CD4-positive, alpha-beta T cell treated with Interleukin-15 for 1 hour (primary cell): ENCODE measurements around the gene CENPP.

Experiments used
- DNase-seq: peaks from one replicate; pipeline ENCODE4 v3.0.0-alpha.2; 2020

Gene CENPP

DNA sequence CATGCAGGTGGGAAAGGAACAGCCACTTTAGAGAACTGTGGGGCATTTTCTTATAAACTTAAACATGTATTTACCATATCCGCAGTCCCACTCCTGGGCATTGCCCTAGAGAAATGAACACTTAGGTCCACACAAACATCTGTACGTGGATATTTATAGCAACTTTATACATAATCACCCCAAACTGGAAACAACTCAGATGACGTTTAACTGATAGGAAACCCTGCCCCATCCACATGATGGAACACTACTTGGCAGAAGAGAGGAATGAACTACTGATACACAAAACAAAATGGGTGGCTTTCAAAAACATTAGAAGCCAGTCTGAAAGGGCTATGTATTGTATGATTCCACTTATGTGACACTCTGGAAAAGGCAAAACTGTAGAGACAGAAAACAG lies 187.6 kb downstream of the CENPP start:
- no peak for DNase-seq

- DNase-seq = no peak
Observed at GRCh38 chr9:92514635-92515034, 188.9 kb downstream of the CENPP start.

GRCh38 chr9:92516521-92516920 lies 190.8 kb downstream of the CENPP start:
- DNase-seq = no peak

DNA sequence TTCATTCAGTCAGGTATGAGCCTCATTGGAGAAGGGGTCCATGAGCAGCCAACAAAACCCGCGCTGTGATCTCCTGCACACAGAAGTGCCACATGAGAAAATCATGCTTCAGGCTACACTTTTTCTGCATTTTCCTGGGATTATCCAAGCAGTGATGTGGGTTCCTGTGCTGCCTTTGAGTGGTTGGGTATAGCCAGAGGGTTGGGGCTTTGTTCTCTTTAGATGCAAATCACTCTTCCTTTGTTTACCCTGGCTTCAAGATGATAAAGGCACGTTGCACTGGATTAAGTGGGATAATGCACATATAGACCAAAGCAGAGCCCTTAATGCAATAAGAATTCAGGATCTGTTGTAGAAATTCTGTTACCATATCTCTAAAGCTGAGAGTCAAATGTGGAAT lies 191.3 kb downstream of the CENPP start:
- DNase-seq = no peak

DNA sequence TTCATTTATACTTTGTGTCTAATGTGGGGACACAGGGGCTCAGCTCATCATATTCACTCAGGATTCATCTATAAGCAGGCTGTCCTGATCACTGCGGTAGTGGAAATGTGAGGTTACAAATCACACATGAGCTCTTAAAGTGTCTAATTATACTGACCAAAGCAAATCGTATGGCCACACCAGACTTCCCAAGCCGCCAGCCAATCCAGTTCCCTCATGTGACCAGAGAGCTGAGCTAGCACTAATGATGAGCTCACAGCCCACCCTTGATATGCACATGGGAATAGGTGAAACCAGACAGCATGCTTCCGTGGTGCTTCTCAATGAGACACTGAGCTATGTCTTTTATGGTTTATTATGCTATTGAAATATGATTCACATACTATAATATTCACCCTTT lies 192.4 kb downstream of the CENPP start:
- DNase-seq = no peak

GRCh38 chr9:92520837-92521236 lies 195.1 kb downstream of the CENPP start:
- DNase-seq = no peak

- DNase-seq = no peak
Observed at GRCh38 chr9:92522983-92523970, 197.5 kb downstream of the CENPP start.

DNA sequence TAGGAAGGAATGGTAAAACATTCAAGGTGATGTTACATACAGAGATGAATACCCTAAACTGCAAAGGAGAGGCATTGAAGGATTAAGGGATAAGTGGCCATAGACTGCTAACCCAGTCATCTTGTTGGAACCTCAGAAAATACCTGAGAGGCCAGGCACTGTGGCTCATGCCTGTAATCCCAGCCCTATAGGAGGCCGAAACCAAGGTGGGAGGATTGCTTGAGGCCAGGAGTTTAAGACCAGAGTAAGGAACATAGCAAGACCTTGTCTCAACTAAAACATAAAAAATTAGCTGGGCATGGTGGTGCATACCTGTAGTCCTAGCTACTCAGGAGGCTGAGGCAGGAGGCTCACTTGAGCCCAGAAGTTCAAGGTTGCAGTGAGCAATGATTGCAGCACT lies 199.1 kb downstream of the CENPP start:
- no peak for DNase-seq

- no peak for DNase-seq
Observed at GRCh38 chr9:92525306-92525705, 199.6 kb downstream of the CENPP start.

- no peak for DNase-seq
Observed at GRCh38 chr9:92527291-92527828, 201.6 kb downstream of the CENPP start.

GRCh38 chr9:92527832-92528521 lies 202.2 kb downstream of the CENPP start:
- no peak for DNase-seq

- DNase-seq = no peak
Observed at GRCh38 chr9:92528522-92528849, 202.7 kb downstream of the CENPP start.

- DNase-seq = no peak
Observed at GRCh38 chr9:92529124-92529523, 203.4 kb downstream of the CENPP start.

GRCh38 chr9:92530893-92531292 lies 205.1 kb downstream of the CENPP start:
- no peak for DNase-seq

DNA sequence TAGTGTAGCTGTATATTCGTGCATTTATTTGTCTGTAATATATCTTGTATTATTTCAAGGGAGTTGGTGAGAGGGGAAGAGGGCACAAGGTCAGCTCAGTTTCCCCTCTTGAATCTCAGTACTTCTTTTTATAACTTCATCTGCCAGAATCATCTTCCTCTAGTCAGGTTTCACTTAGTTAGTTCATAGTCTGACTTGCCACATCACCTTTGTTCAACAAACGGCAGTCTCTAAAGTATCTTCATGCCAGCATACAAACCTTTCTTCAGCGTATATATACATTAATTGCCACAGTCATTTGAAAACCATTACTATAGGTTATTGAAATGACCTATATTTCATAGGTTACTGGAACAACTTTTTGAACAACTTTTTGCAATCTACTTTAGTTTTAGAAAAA lies 208.5 kb downstream of the CENPP start:
- no peak for DNase-seq

DNA sequence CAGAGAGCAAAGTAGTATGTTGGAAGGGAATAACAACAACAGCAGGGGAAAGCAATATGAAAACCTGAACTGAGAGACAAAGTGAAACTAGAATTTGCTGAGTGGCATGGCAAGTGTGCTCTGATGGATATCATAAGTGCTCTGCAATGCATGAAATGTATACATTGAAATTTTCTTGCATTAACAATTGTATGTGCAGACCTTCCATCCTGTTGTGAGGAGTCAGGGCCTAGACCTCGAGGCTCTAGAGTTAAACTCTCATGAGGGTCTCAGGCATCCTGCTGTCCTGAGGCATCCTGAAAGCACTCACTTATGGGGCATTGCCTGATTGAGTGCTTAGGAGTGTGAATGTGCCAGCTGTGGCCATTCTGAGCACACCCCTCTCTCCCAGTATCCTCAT lies 208.9 kb downstream of the CENPP start:
- no peak for DNase-seq

GRCh38 chr9:92535940-92536850 lies 210.4 kb downstream of the CENPP start, which contains the start of gene ECM2:
ECM2 (minus strand) TSS chr9:92535990; CDS start chr9:92522866, 13,124 bp downstream.
- no peak for DNase-seq

- no peak for DNase-seq
Observed at GRCh38 chr9:92538541-92538940, 212.8 kb downstream of the CENPP start.

DNA sequence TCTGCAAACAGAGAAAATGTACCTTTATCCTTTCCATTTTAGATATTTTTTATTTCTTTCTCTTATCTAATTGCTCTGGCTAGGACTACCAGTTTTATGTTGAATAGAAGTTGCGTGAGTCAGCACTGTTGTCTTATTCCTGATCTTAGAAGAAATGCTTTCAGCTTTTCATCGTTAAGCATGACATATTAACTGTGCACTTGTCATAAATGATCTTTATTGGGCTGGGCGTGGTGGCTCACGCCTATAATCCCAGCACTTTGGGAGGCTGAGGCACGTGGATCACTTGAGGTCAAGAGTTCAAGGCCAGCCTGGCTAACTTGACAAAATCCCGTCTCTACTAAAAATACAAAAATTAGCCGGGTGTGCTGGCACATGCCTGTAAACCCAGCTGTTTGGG lies 218.2 kb downstream of the CENPP start:
- DNase-seq = no peak

DNA sequence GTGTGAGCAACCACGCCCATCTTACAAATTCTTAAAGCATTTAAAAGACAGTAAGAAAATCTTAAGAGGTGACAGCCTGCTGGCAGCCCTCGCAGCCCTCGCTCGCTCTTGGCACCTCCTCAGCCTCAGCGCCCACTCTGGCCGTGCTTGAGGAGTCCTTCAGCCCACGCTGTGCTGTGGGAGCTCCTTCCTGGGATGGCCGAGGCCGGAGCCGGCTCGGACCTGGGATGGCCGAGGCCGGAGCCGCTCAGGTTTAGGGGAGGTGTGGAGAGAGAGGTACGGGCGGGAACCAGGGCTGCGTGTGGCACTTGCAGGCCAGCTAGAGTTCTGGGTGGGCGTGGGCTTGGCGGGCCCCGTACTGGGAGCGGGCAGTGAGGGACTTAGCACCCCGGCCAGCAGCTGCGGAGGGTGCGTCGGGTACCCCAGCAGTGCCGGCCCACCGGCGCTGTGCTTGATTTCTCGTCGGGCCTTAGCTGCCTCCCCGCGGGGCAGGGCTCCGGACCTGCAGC lies 219.3 kb downstream of the CENPP start:
- no peak for DNase-seq

- DNase-seq = no peak
Observed at GRCh38 chr9:92547356-92547755, 221.6 kb downstream of the CENPP start.

GRCh38 chr9:92550765-92551164 lies 225.0 kb downstream of the CENPP start:
- DNase-seq = no peak
